GM12878 (cell line): ENCODE measurements around the gene PATL2. TPM values are rescaled to one million over a fixed set of nuclear protein-coding genes. Genes with fewer than 3 reads are reported as not detected.
A peak's percentile ranks its signal among the peaks of the same experiment; 100 is the strongest.

Source experiments
- BHLHE40 ChIP-seq, 2 experiments: fragments of 450-650 bp in 1 of 2; IDR thresholded peaks; 2 replicates each; pipeline ENCODE4 v1.6.1; 2011 to 2017; ENCODE audit warnings: low read depth in 2 of 2, borderline replicate concordance in 1 of 2, improper control_type of control experiment in 1 of 2, low read length in 1 of 2, mild to moderate bottlenecking in 1 of 2
- CREM ChIP-seq: IDR thresholded peaks from 2 replicates; pipeline ENCODE4 v1.6.1; 2014; ENCODE audit warnings: antibody characterized with exemption, low read depth
- EP300 ChIP-seq, 2 experiments: fragments of 150-350 bp in 1 of 2; IDR thresholded peaks; 2 replicates each; pipeline ENCODE4 v1.6.1; 2011 to 2012; ENCODE audit warnings: low read depth in 2 of 2, low read length in 2 of 2, borderline replicate concordance in 1 of 2, improper control_type of control experiment in 1 of 2, inconsistent platforms in 1 of 2; ENCODE audit not compliant: control insufficient read depth in 1 of 2
- HCFC1 ChIP-seq: fragments of 150-350 bp; IDR thresholded peaks from 2 replicates; pipeline ENCODE4 v1.6.1; 2014; ENCODE audit warnings: low read length
- HDAC6 ChIP-seq: fragments of 200-600 bp; sonication (generic); IDR thresholded peaks from one replicate; pipeline ENCODE4 v1.8.0; 2017; ENCODE audit warnings: antibody characterized with exemption; ENCODE audit not compliant: unreplicated experiment
- HDGF ChIP-seq: fragments of 450-650 bp; IDR thresholded peaks from 2 replicates; pipeline ENCODE4 v1.6.1; 2016; ENCODE audit warnings: antibody characterized with exemption
- IKZF1 ChIP-seq: fragments of 450-650 bp; conservative IDR thresholded peaks from 2 replicates; pipeline ENCODE4 v1.6.1; 2017; ENCODE audit warnings: antibody characterized with exemption, mild to moderate bottlenecking
- IKZF2 ChIP-seq, 2 experiments: fragments of 450-650 bp; IDR thresholded peaks; 2 replicates each; pipeline ENCODE4 v1.6.1; 2017; ENCODE audit warnings: mild to moderate bottlenecking in 2 of 2, moderate library complexity in 2 of 2
- MLLT1 ChIP-seq: fragments of 450-650 bp; IDR thresholded peaks from 2 replicates; pipeline ENCODE4 v1.6.1; 2016; ENCODE audit warnings: mild to moderate bottlenecking
- MTA2 ChIP-seq: fragments of 450-650 bp; IDR thresholded peaks from 2 replicates; pipeline ENCODE4 v1.6.1; 2016; ENCODE audit warnings: low read depth, mild to moderate bottlenecking, moderate library complexity
- MTA3 ChIP-seq: IDR thresholded peaks from 2 replicates; pipeline ENCODE4 v1.6.1; 2012; ENCODE audit warnings: low read length, inconsistent platforms, borderline replicate concordance
- NBN ChIP-seq: fragments of 450-650 bp; IDR thresholded peaks from 2 replicates; pipeline ENCODE4 v1.6.1; 2016
- POU2F2 ChIP-seq: IDR thresholded peaks from 3 replicates; pipeline ENCODE4 v1.6.1; 2011; ENCODE audit warnings: low read depth, mild to moderate bottlenecking, low read length, borderline replicate concordance
- RBBP5 ChIP-seq: fragments of 200-600 bp; sonication (generic); conservative IDR thresholded peaks from 2 replicates; pipeline ENCODE4 v1.6.1; 2016
- SP1 ChIP-seq: IDR thresholded peaks from one replicate; pipeline ENCODE4 v1.6.1; 2011; ENCODE audit warnings: low read depth, low read length
- TBL1XR1 ChIP-seq: IDR thresholded peaks from 2 replicates; pipeline ENCODE4 v1.6.1; 2012; ENCODE audit warnings: low read depth, low read length, improper control_type of control experiment
- TCF7 ChIP-seq: IDR thresholded peaks from 2 replicates; pipeline ENCODE4 v1.6.1; 2014; ENCODE audit warnings: antibody characterized with exemption, borderline replicate concordance
- polyA plus RNA-seq, 11 experiments: library from polyadenylated mRNA; depleted of rRNA in 4 of 11; unstranded in 6 of 11; stranded (reverse) in 5 of 11; fragments of >200 nt; fragmentation: Nextera tagmentation in 4 of 11; fragmentation: Illumina TruSeq in 1 of 11; extraction: Ambion mirVana in 4 of 11; extraction: Trizol in 1 of 11; gene quantifications; 1 replicate in 1 of 11; 2 replicates in 10 of 11; pipeline versions ENCODE4 v1.2.1 to v1.2.3, GENCODE V29; 2011 to 2016; ENCODE audit warnings: inconsistent platforms in 2 of 11, missing spikeins in 2 of 11, low read depth in 1 of 11
- total RNA-seq, 4 experiments: library from RNA; depleted of rRNA in 3 of 4; stranded (reverse); fragments of >200 nt in 3 of 4; fragmentation: Illumina TruSeq in 1 of 4; extraction: Trizol in 1 of 4; gene quantifications; 2 replicates each; pipeline versions ENCODE4 v1.2.1 to v1.2.3, GENCODE V29; 2013 to 2021
- TF ChIP-seq, protein P1 (sequence below): fragments of 450-650 bp; IDR thresholded peaks from 2 replicates; pipeline ENCODE4 v1.6.1; 2017; ENCODE audit warnings: low read depth, mild to moderate bottlenecking, moderate library complexity
- TF ChIP-seq, protein P2 (sequence below): IDR thresholded peaks from 2 replicates; pipeline ENCODE4 v1.6.1; 2011; ENCODE audit warnings: borderline replicate concordance, low read depth, mild to moderate bottlenecking, moderate library complexity, low read length; ENCODE audit not compliant: insufficient read depth, poor library complexity, severe bottlenecking

Gene PATL2
- total and polyA plus RNA-seq, 10 of the 15 experiments (the other 5 are each of a cell fraction or from before 2014, with no cell fraction given) = 4.2 to 16.2 (median 12.1) TPM

GRCh38 chr15:44710236-44711095 is 657 bp downstream of the PATL2 start (continued):
- TF ChIP-seq, protein P1, sequence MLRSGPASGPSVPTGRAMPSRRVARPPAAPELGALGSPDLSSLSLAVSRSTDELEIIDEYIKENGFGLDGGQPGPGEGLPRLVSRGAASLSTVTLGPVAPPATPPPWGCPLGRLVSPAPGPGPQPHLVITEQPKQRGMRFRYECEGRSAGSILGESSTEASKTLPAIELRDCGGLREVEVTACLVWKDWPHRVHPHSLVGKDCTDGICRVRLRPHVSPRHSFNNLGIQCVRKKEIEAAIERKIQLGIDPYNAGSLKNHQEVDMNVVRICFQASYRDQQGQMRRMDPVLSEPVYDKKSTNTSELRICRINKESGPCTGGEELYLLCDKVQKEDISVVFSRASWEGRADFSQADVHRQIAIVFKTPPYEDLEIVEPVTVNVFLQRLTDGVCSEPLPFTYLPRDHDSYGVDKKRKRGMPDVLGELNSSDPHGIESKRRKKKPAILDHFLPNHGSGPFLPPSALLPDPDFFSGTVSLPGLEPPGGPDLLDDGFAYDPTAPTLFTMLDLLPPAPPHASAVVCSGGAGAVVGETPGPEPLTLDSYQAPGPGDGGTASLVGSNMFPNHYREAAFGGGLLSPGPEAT = peak; percentile 86
- TF ChIP-seq BHLHE40 (IDR thresholded peaks at IDR 0.05; ENCODE audit: borderline replicate concordance in 1 of 2, low read depth in 2 of 2, low read length in 1 of 2) (0 out of 4 replicates have a peak, but pooled peaks of 1 of the 2 experiments have one; percentile 3), TBL1XR1 (0 out of 2 replicates have a peak, but pooled peaks have one; percentile 18), MTA2 (0 out of 2 replicates have a peak, but pooled peaks have one; percentile 36), NBN (peak; percentile 50; the same call in 1 of the 2 replicates), RBBP5 (no peak), TCF7 (peak; percentile 50; the same call in 1 of the 2 replicates), IKZF1 (peak; percentile 68), IKZF2 (IDR thresholded peaks at IDR 0.05) (peak; percentile 84 to 85), EP300 (IDR thresholded peaks at IDR 0.05; ENCODE audit: borderline replicate concordance in 1 of 2, control insufficient read depth in 1 of 2, low read depth in 2 of 2, low read length in 2 of 2) (peak; percentile 11 to 56; a peak in 1 of 4 replicates), HCFC1 (no peak), HDAC6 (no peak), CREM (no peak), MTA3 (peak; percentile 85), SP1 (no peak), POU2F2 (peak; percentile 57; the same call in 2 of the 3 replicates), MLLT1 (peak; percentile 71), HDGF (no peak)
- TF ChIP-seq, protein P2, sequence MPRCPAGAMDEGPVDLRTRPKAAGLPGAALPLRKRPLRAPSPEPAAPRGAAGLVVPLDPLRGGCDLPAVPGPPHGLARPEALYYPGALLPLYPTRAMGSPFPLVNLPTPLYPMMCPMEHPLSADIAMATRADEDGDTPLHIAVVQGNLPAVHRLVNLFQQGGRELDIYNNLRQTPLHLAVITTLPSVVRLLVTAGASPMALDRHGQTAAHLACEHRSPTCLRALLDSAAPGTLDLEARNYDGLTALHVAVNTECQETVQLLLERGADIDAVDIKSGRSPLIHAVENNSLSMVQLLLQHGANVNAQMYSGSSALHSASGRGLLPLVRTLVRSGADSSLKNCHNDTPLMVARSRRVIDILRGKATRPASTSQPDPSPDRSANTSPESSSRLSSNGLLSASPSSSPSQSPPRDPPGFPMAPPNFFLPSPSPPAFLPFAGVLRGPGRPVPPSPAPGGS = peak; percentile 46
